HCT116 (cell line): Measurements from ENCODE around the gene FRK. TPM values are rescaled to one million over a fixed set of nuclear protein-coding genes. Genes with fewer than 3 reads are reported as not detected.

Experiments used
- ATAC-seq: fragments of 200-7000 bp; cut with Tn5 transposase; 2 replicates; pipeline ENCODE4 v1.9.1; 2020; ENCODE audit warnings: mild to moderate bottlenecking, moderate library complexity
- BruUV-seq: library from RNA; stranded (reverse); fragments of 400-500 nt; replicated peaks from 2 replicates; lab custom pipeline; 2021; lab: Mats Ljungman, UMichigan
- CTCF ChIA-PET: fragments of 300-600 bp; sonication (Branson Sonifier 250); formaldehyde crosslinking; loops from one replicate; lab custom pipeline; 2021; ENCODE audit warnings: antibody characterized with exemption; lab: Charles Lee
- POLR2A ChIA-PET: fragments of 300-600, 350-600 bp; sonication (Branson Sonifier 250); formaldehyde crosslinking; loops from one replicate; lab custom pipeline; 2021; ENCODE audit warnings: antibody characterized with exemption; lab: Charles Lee
- RAD21 ChIA-PET, 2 experiments: fragments of 300-600 bp; sonication (Branson Sonifier 250); formaldehyde crosslinking; loops; one replicate each; lab custom pipeline; 2023; ENCODE audit warnings: low total read pairs in 2 of 2; ENCODE audit not compliant: uncharacterized antibody in 2 of 2, unreplicated experiment in 2 of 2, low non-redundant PET in 1 of 2; lab: Charles Lee
- DNase-seq: peaks from one replicate; pipeline ENCODE4 v3.0.0-alpha.2; 2010; ENCODE audit warnings: low read depth, low spot score
- H2AFZ ChIP-seq: fragments of 200-600 bp; shearing (Covaris generic), sonication (generic); 2 replicates; pipeline ENCODE4 v1.6.1; 2017; ENCODE audit warnings: low read depth, mixed run types, mixed read lengths, antibody characterized with exemption, low read length; ENCODE audit not compliant: poor library complexity, severe bottlenecking
- H3K27ac ChIP-seq: 2 replicates; pipeline ENCODE4 v1.5.1; 2012; ENCODE audit warnings: low read depth, low read length
- H3K27me3 ChIP-seq: fragments of 200-600 bp; sonication (generic); 2 replicates; pipeline ENCODE4 v1.6.1; 2016; ENCODE audit warnings: mixed run types, low read length, mixed read lengths; ENCODE audit not compliant: insufficient read depth
- H3K36me3 ChIP-seq, 2 experiments: fragments of 200-500 bp in 1 of 2; fragments of 200-600 bp in 1 of 2; sonication (Bioruptor generic) in 1 of 2; sonication (generic) in 1 of 2; 2 replicates each; pipeline versions ENCODE4 v1.5.1 to v1.6.1; 2014 to 2016; ENCODE audit warnings: low read length in 2 of 2, inconsistent platforms in 1 of 2, mixed read lengths in 1 of 2, mixed run types in 1 of 2; ENCODE audit not compliant: insufficient read depth in 2 of 2, control insufficient read depth in 1 of 2
- H3K4me1 ChIP-seq, 2 experiments: fragments of 200-600 bp in 1 of 2; sonication (generic) in 1 of 2; 2 replicates each; pipeline versions ENCODE4 v1.5.1 to v1.6.1; 2012 to 2017; ENCODE audit warnings: low read length in 2 of 2, inconsistent platforms in 1 of 2, mild to moderate bottlenecking in 1 of 2, mixed read lengths in 1 of 2, mixed run types in 1 of 2, moderate library complexity in 1 of 2; ENCODE audit not compliant: insufficient read depth in 2 of 2, control insufficient read depth in 1 of 2
- H3K4me2 ChIP-seq: fragments of 200-600 bp; sonication (generic); 2 replicates; pipeline ENCODE4 v1.6.1; 2017; ENCODE audit warnings: mixed run types, low read length, mixed read lengths
- H3K4me3 ChIP-seq, 2 experiments: fragments of 200-600 bp in 1 of 2; sonication (generic) in 1 of 2; replicated peaks in 1 of 2; 2 replicates each; pipeline ENCODE4 v1.5.1; 2011 to 2016; ENCODE audit warnings: low read length in 2 of 2, control low read depth in 1 of 2, low read depth in 1 of 2, mild to moderate bottlenecking in 1 of 2, mixed read lengths in 1 of 2, mixed run types in 1 of 2
- H3K79me2 ChIP-seq: fragments of 200-600 bp; sonication (generic); 2 replicates; pipeline ENCODE4 v1.6.1; 2017; ENCODE audit warnings: mild to moderate bottlenecking, mixed run types, low read length, moderate library complexity, mixed read lengths; ENCODE audit not compliant: insufficient read depth
- H3K9ac ChIP-seq: fragments of 200-600 bp; sonication (generic); 2 replicates; pipeline ENCODE4 v1.6.1; 2016; ENCODE audit warnings: low read length, mixed read lengths
- H3K9me2 ChIP-seq: fragments of 200-600 bp; sonication (generic), shearing (Covaris generic); 2 replicates; pipeline ENCODE4 v1.6.1; 2017; ENCODE audit warnings: mixed run types, mild to moderate bottlenecking, moderate library complexity; ENCODE audit not compliant: insufficient read depth
- H3K9me3 ChIP-seq, 2 experiments: fragments of 200-500 bp in 1 of 2; fragments of 200-600 bp in 1 of 2; sonication (Bioruptor generic) in 1 of 2; sonication (generic) in 1 of 2; 2 replicates each; pipeline ENCODE4 v1.6.1; 2014 to 2017; ENCODE audit warnings: low read length in 2 of 2, mixed read lengths in 2 of 2, inconsistent platforms in 1 of 2, low read depth in 1 of 2, mild to moderate bottlenecking in 1 of 2, mixed run types in 1 of 2, moderate library complexity in 1 of 2; ENCODE audit not compliant: control insufficient read depth in 1 of 2, insufficient read depth in 1 of 2
- H4K20me1 ChIP-seq: fragments of 200-600 bp; sonication (generic), shearing (Covaris generic); 2 replicates; pipeline ENCODE4 v1.6.1; 2017; ENCODE audit warnings: mixed run types, mild to moderate bottlenecking, moderate library complexity; ENCODE audit not compliant: insufficient read depth
- EZH2 ChIP-seq: fragments of 200-600 bp; sonication (generic); IDR thresholded peaks from 2 replicates; pipeline ENCODE4 v1.6.1; 2017; ENCODE audit warnings: antibody characterized with exemption, mixed run types
- EZH2phosphoT487 ChIP-seq: fragments of 200-600 bp; IDR thresholded peaks from 2 replicates; pipeline ENCODE4 v1.6.1; 2018; ENCODE audit warnings: antibody characterized with exemption, borderline replicate concordance
- SP1 ChIP-seq: IDR thresholded peaks from 2 replicates; pipeline ENCODE4 v1.6.1; 2012; ENCODE audit warnings: low read depth
- TCF7L2 ChIP-seq: IDR thresholded peaks from 2 replicates; pipeline ENCODE4 v1.7.0; 2011; ENCODE audit warnings: borderline replicate concordance, inconsistent platforms; ENCODE audit not compliant: insufficient read depth, insufficient read length; ENCODE audit errors: extremely low read depth
- YY1 ChIP-seq: IDR thresholded peaks from 2 replicates; pipeline ENCODE4 v1.6.1; 2011; ENCODE audit warnings: low read length, low read depth, moderate library complexity, mild to moderate bottlenecking; ENCODE audit not compliant: insufficient replicate concordance; ENCODE audit errors: extremely low read depth
- intact Hi-C: fragments of 100-400 bp; cut with micrococcal nuclease; formaldehyde crosslinking; loops from 2 replicates; pipeline ENCODE4 v1.10.0; 2022
- total RNA-seq: library from RNA; stranded (reverse); gene quantifications from one replicate; pipeline ENCODE4 v1.2.1, GENCODE V29; 2021; ENCODE audit not compliant: unreplicated experiment
- TF ChIP-seq, protein P1 (sequence below), 3 experiments: fragments of 200-600 bp in 1 of 3; sonication (generic) in 1 of 3; IDR thresholded peaks in 2 of 3; conservative IDR thresholded peaks in 1 of 3; 2 replicates each; pipeline ENCODE4 v1.5.1; 2012 to 2017; ENCODE audit warnings: low read depth in 2 of 3, low read length in 2 of 3, antibody characterized with exemption in 1 of 3, borderline replicate concordance in 1 of 3, control low read depth in 1 of 3, mild to moderate bottlenecking in 1 of 3, mixed read lengths in 1 of 3, mixed run types in 1 of 3, moderate library complexity in 1 of 3; ENCODE audit not compliant: insufficient read depth in 1 of 3
- TF ChIP-seq, protein P2 (sequence below): IDR thresholded peaks from 2 replicates; pipeline ENCODE4 v1.6.1; 2012

FRK gene
- total RNA-seq, 1 experiment from 2014 or later: 3.7 TPM

DNA sequence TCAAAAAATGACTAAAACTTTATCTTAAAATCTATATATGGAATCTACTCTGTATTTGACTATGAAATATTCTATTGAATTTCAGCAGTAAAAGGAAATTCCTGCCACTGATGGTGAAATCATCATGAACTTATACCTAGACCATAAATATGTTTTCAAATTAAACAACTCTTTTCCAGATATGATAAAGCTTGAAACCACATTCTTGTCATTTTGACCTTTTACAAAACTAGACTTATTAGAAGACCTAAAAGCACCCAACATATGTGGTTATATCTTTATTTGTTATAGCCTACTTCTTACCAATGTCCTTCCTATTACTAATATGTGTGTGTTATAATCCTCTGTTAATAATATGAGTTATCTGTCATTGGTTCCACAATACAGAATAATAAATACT, 35.3 kb downstream of the FRK start (continued):
- TF ChIP-seq EZH2: no peak

DNA sequence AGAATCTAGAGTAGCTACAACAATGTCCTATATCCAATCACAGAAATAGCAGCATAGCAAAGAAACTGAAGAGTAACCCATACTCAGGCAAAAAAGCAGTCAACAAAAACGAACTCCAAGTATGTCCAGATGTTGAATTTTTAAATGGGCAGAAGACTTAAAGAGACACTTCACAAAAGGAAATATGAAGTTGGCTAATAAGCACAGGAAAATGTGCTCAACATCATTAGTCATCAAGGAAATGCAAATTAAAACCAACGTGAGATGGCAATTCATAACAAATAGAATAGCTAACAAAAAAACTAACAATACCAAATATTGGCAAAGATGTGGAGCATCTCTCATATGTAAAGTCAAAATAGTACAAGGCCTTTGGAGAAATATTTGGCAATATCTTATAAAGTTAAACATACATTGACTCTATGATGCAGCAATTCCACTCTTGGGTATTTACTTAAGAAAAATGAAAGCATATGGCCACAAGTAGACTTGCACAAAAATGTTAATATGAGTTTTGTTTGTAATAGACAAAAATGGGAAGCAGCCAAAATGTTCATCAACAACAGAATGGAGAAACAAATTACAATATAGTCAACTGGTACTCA, 37.7 kb downstream of the FRK start:
- Histone ChIP-seq H3K4me3 (no peak overlapping the region), H3K36me3 (no peaks in the 10 kb centered on the region), H3K4me2 (no peak overlapping the region), H3K9me2 (no peaks in the 10 kb centered on the region), H3K79me2 (no peaks in the 10 kb centered on the region), H3K27ac (no peak overlapping the region), H3K27me3 (no peaks in the 10 kb centered on the region), H2AFZ (no peak overlapping the region), H4K20me1 (no peaks in the 10 kb centered on the region; the same call in 1 of the 2 replicates), H3K4me1 (peaks cover 0 to 7% of the 10 kb centered on the region in 2 experiments; a peak in 1 of 4 replicates), H3K9me3 (no peaks in the 10 kb centered on the region), H3K9ac (no peak overlapping the region)
- no peak for DNase-seq
- POLR2A ChIA-PET: no interaction called here
- CTCF ChIA-PET: no interaction called here
- intact Hi-C loops: no loop called here
- TF ChIP-seq, protein P1, sequence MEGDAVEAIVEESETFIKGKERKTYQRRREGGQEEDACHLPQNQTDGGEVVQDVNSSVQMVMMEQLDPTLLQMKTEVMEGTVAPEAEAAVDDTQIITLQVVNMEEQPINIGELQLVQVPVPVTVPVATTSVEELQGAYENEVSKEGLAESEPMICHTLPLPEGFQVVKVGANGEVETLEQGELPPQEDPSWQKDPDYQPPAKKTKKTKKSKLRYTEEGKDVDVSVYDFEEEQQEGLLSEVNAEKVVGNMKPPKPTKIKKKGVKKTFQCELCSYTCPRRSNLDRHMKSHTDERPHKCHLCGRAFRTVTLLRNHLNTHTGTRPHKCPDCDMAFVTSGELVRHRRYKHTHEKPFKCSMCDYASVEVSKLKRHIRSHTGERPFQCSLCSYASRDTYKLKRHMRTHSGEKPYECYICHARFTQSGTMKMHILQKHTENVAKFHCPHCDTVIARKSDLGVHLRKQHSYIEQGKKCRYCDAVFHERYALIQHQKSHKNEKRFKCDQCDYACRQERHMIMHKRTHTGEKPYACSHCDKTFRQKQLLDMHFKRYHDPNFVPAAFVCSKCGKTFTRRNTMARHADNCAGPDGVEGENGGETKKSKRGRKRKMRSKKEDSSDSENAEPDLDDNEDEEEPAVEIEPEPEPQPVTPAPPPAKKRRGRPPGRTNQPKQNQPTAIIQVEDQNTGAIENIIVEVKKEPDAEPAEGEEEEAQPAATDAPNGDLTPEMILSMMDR (IDR thresholded peaks at IDR 0.05 in 2 of 3, conservative IDR thresholded peaks at IDR 0.05 in 1 of 3; ENCODE audit: borderline replicate concordance in 1 of 3, insufficient read depth in 1 of 3, low read depth in 2 of 3, low read length in 2 of 3): no peak
- TF ChIP-seq, protein P2, sequence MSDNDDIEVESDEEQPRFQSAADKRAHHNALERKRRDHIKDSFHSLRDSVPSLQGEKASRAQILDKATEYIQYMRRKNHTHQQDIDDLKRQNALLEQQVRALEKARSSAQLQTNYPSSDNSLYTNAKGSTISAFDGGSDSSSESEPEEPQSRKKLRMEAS: no peak
- TF ChIP-seq TCF7L2 (no peak), SP1 (no peak), YY1 (no peak), EZH2phosphoT487 (no peak)
- no TSS peak for BruUV-seq
- RAD21 ChIA-PET: no interaction called here
- no peak for ATAC-seq
